CD14-positive monocyte (primary cell): ENCODE results near the gene TSPAN5. TPM values are rescaled to one million over a fixed set of nuclear protein-coding genes. Genes with fewer than 3 reads are reported as not detected.

Experiments used
- DNase-seq, 3 donors: peaks; one replicate each; pipeline ENCODE4 v3.0.0-alpha.2; 2011 to 2022
- H2AFZ ChIP-seq: 2 replicates; pipeline ENCODE4 v1.6.0; 2012; ENCODE audit warnings: mild to moderate bottlenecking, low read depth, low read length, inconsistent platforms; ENCODE audit not compliant: insufficient read depth, poor library complexity, severe bottlenecking
- H3K27ac ChIP-seq, 2 donors: 1 replicate in 1 of 2; 2 replicates in 1 of 2; pipeline ENCODE4 v1.5.1; 2012 to 2013; ENCODE audit warnings: low read length in 2 of 2, control low read depth in 1 of 2, inconsistent platforms in 1 of 2, low read depth in 1 of 2, mild to moderate bottlenecking in 1 of 2
- H3K27me3 ChIP-seq, 2 donors: one replicate each; pipeline versions ENCODE4 v1.6.0 to v1.6.1; 2011 to 2013; ENCODE audit warnings: low read length in 2 of 2; ENCODE audit not compliant: control insufficient read depth in 2 of 2, insufficient read depth in 2 of 2
- H3K36me3 ChIP-seq, 2 donors: replicated peaks in 1 of 2; 1 replicate in 1 of 2; 2 replicates in 1 of 2; pipeline versions ENCODE4 v1.5.1 to v1.6.1; 2012 to 2013; ENCODE audit warnings: low read length in 2 of 2, control low read depth in 1 of 2, inconsistent platforms in 1 of 2, mild to moderate bottlenecking in 1 of 2; ENCODE audit not compliant: insufficient read depth in 2 of 2, control insufficient read depth in 1 of 2
- H3K4me1 ChIP-seq, 2 donors: 1 replicate in 1 of 2; 2 replicates in 1 of 2; pipeline versions ENCODE4 v1.5.1 to v1.6.1; 2012 to 2013; ENCODE audit warnings: low read length in 2 of 2, control low read depth in 1 of 2, inconsistent platforms in 1 of 2, mild to moderate bottlenecking in 1 of 2, moderate library complexity in 1 of 2; ENCODE audit not compliant: insufficient read depth in 2 of 2, control insufficient read depth in 1 of 2
- H3K4me2 ChIP-seq: replicated peaks from 2 replicates; pipeline ENCODE3; 2012; ENCODE audit warnings: low read length, moderate library complexity, mild to moderate bottlenecking; ENCODE audit not compliant: poor library complexity, severe bottlenecking; ENCODE audit errors: extremely low read depth
- H3K4me3 ChIP-seq, 3 experiments: fragments of 200-600 bp in 1 of 3; sonication (generic) in 1 of 3; replicated peaks in 1 of 3; 1 replicate in 2 of 3; 2 replicates in 1 of 3; pipeline ENCODE4 v1.5.1; 2011 to 2013; ENCODE audit warnings: low read length in 3 of 3, mild to moderate bottlenecking in 3 of 3, control low read depth in 2 of 3, low read depth in 2 of 3, inconsistent platforms in 1 of 3, moderate library complexity in 1 of 3
- H3K79me2 ChIP-seq: 2 replicates; pipeline ENCODE4 v1.6.0; 2012; ENCODE audit warnings: mild to moderate bottlenecking, control low read depth, inconsistent platforms, low read length, moderate library complexity; ENCODE audit not compliant: insufficient read depth
- H3K9ac ChIP-seq: 2 replicates; pipeline ENCODE4 v1.6.0; 2017; ENCODE audit warnings: low read length, mild to moderate bottlenecking; ENCODE audit not compliant: insufficient read depth, poor library complexity, severe bottlenecking
- H3K9me3 ChIP-seq, 2 donors: replicated peaks in 1 of 2; 1 replicate in 1 of 2; 2 replicates in 1 of 2; pipeline versions ENCODE4 v1.5.1 to v1.6.1; 2012 to 2013; ENCODE audit warnings: low read length in 2 of 2, control low read depth in 1 of 2; ENCODE audit not compliant: control insufficient read depth in 1 of 2, insufficient read depth in 1 of 2
- H4K20me1 ChIP-seq: 2 replicates; pipeline ENCODE4 v1.6.0; 2012; ENCODE audit warnings: mild to moderate bottlenecking, low read length, control low read depth, moderate library complexity; ENCODE audit not compliant: insufficient read depth
- H3K27ac Mint-ChIP-seq, 7 donors: one replicate each; pipeline ENCODE4 v1.8.0; 2020; ENCODE audit warnings: mild to moderate bottlenecking in 7 of 7, mixed read lengths in 7 of 7, moderate library complexity in 6 of 7, inconsistent platforms in 2 of 7
- H3K27me3 Mint-ChIP-seq, 3 donors: one replicate each; pipeline ENCODE4 v1.8.0; 2021 to 2022; ENCODE audit warnings: low read depth in 3 of 3, mild to moderate bottlenecking in 3 of 3, mixed read lengths in 3 of 3, moderate library complexity in 3 of 3, inconsistent platforms in 1 of 3
- H3K36me3 Mint-ChIP-seq, 2 donors: one replicate each; pipeline ENCODE4 v1.8.0; 2020; ENCODE audit warnings: mixed read lengths in 2 of 2, inconsistent platforms in 1 of 2, mild to moderate bottlenecking in 1 of 2
- H3K4me1 Mint-ChIP-seq: one replicate; pipeline ENCODE4 v1.8.0; 2020; ENCODE audit warnings: mild to moderate bottlenecking, mixed read lengths
- H3K4me3 Mint-ChIP-seq, 2 donors: one replicate each; pipeline ENCODE4 v1.8.0; 2020; ENCODE audit warnings: mild to moderate bottlenecking in 2 of 2, mixed read lengths in 2 of 2, moderate library complexity in 1 of 2
- H3K9me3 Mint-ChIP-seq, 7 donors: one replicate each; pipeline ENCODE4 v1.8.0; 2020 to 2022; ENCODE audit warnings: mixed read lengths in 7 of 7, mild to moderate bottlenecking in 6 of 7, moderate library complexity in 6 of 7, inconsistent platforms in 2 of 7
- WGBS: methylation state at CpG from one replicate; pipeline ENCODE4 v1.1.5; 2013; ENCODE audit warnings: missing lambda C conversion rate; ENCODE audit not compliant: insufficient coverage; 5-methylcytosine and 5-hydroxymethylcytosine counted together
- intact Hi-C, 2 donors: fragments of 100-400 bp; cut with micrococcal nuclease; formaldehyde crosslinking; loops; one replicate each; pipeline versions ENCODE4 v1.15.0 to v1.15.1; 2023
- polyA plus RNA-seq, 3 donors: library from polyadenylated mRNA; depleted of rRNA in 1 of 3; unstranded in 2 of 3; stranded (reverse) in 1 of 3; fragments of 300-500 nt in 2 of 3; fragments of >200 nt in 1 of 3; fragmentation: Illumina TruSeq in 2 of 3; gene quantifications; 1 replicate in 2 of 3; 2 replicates in 1 of 3; pipeline ENCODE4 v1.2.3, GENCODE V29; 2012 to 2021
- TF ChIP-seq, protein P1 (sequence below): fragments of 200-600 bp; IDR thresholded peaks from one replicate; pipeline ENCODE4 v1.8.0; 2022; ENCODE audit warnings: antibody characterized with exemption, mild to moderate bottlenecking

TSPAN5 gene
- polyA plus RNA-seq, 3 donors = 0.09 to 1.1 (median 0.13) TPM

DNA sequence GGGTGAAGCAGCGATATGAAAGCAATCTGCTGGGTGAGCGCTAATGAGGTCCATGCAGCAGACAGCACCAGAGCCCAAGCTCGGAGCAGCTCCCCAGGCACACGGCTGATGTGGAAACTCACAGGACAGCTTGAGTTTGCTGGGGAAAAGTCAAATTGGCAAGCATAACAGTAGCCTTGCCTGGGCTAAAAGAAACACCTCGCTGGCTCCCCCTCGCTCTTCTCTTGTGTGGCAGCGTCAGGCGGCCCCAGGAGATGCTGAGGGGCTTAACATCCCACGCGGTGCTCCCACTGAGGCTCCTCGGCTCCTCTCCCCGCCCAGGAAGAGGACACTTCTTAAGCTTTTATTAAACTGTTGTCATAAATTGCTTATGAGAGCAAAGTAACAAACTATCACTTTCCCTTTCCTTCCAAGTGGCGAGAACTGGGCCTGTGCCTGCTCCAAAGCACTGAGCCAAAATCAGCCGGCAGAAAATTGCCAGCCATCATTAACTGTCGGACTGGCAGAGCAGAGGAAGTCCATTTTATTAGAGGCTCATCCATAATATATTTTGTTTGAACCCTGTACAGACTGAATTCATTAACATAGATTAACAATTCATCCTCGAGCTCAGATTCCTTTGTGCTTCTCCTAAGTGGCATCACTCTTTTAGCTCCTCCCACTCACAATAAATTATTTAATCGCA lies 111.4 kb downstream of the TSPAN5 start:
- Mint-ChIP-seq H3K27ac (no peak overlapping the region), H3K27me3 (peaks cover 0 to 3% (median 0%) of the 10 kb centered on the region in 3 donors), H3K4me3 (no peak overlapping the region), H3K36me3 (no peaks in the 10 kb centered on the region), H3K9me3 (peaks cover 0 to 16% (median 2%) of the 10 kb centered on the region in 7 donors), H3K4me1 (no peaks in the 10 kb centered on the region)
- H3K27me3 ChIP-seq = no peaks in the 10 kb centered on the region
- H4K20me1 ChIP-seq = no peaks in the 10 kb centered on the region
- H3K79me2 ChIP-seq = no peaks in the 10 kb centered on the region
- TF ChIP-seq, protein P1, sequence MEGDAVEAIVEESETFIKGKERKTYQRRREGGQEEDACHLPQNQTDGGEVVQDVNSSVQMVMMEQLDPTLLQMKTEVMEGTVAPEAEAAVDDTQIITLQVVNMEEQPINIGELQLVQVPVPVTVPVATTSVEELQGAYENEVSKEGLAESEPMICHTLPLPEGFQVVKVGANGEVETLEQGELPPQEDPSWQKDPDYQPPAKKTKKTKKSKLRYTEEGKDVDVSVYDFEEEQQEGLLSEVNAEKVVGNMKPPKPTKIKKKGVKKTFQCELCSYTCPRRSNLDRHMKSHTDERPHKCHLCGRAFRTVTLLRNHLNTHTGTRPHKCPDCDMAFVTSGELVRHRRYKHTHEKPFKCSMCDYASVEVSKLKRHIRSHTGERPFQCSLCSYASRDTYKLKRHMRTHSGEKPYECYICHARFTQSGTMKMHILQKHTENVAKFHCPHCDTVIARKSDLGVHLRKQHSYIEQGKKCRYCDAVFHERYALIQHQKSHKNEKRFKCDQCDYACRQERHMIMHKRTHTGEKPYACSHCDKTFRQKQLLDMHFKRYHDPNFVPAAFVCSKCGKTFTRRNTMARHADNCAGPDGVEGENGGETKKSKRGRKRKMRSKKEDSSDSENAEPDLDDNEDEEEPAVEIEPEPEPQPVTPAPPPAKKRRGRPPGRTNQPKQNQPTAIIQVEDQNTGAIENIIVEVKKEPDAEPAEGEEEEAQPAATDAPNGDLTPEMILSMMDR = no peak
- no peak overlapping the region for H2AFZ ChIP-seq
- no peak overlapping the region for H3K4me2 ChIP-seq
- WGBS = 95% methylated on average over 12 of the region's 17 CpGs
- H3K27ac ChIP-seq = no peak overlapping the region
- DNase-seq = no peak
- intact Hi-C loops = no loop called here
- no peaks in the 10 kb centered on the region for H3K36me3 ChIP-seq
- H3K9me3 ChIP-seq = no peaks in the 10 kb centered on the region
- H3K4me3 ChIP-seq = no peak overlapping the region
- H3K4me1 ChIP-seq = no peaks in the 10 kb centered on the region
- no peak overlapping the region for H3K9ac ChIP-seq

DNA sequence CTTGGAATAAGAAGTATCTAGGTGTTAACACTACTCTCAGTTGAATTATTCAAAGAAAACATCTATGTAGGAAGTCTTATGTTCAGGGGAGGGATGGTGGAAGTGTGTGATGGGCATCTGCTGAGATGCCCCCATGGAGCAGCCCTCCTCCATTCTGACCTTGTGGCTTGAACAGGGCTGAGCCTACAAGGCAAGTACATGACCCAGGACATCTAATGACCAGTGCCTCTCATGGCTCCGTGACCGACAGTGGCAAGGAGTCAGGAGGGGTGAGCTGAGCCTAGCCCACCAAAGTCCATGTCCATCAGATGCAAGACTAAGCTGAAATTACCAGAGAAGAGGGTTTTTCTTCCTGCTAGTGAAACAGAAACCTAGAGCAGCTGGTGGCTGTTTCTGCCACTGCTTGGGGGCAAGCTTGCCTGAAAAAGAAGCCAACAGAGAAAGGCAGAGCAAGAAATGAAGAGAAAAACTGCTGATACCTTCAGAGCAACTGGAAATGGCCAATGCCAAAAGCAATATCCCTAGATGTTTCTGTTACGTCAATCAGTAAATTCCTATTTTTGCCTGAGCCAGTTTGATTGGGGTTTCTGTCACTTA lies 113.5 kb downstream of the TSPAN5 start:
- Histone ChIP-seq H3K4me1 (no peaks in the 10 kb centered on the region), H4K20me1 (no peaks in the 10 kb centered on the region), H3K9ac (no peak overlapping the region), H3K27ac (no peak overlapping the region), H3K4me3 (no peak overlapping the region), H3K9me3 (no peaks in the 10 kb centered on the region), H2AFZ (no peak overlapping the region), H3K36me3 (no peaks in the 10 kb centered on the region), H3K27me3 (no peaks in the 10 kb centered on the region), H3K79me2 (no peaks in the 10 kb centered on the region), H3K4me2 (no peak overlapping the region)
- H3K27me3 Mint-ChIP-seq = peaks cover 0 to 4% (median 0%) of the 10 kb centered on the region in 3 donors
- H3K36me3 Mint-ChIP-seq = no peaks in the 10 kb centered on the region
- WGBS = 95% methylated on average over 2 of the region's 3 CpGs
- H3K4me3 Mint-ChIP-seq = no peak overlapping the region
- DNase-seq = no peak
- no peaks in the 10 kb centered on the region for H3K4me1 Mint-ChIP-seq
- no peak overlapping the region for H3K27ac Mint-ChIP-seq
- intact Hi-C loops = no loop called here
- peaks cover 0 to 7% (median 0%) of the 10 kb centered on the region in 7 donors for H3K9me3 Mint-ChIP-seq
- TF ChIP-seq, protein P1 = no peak
